Fibroblast of lung (primary cell): Measurements from ENCODE around the gene CERK. TPM values are rescaled to one million over a fixed set of nuclear protein-coding genes. Genes with fewer than 3 reads are reported as not detected.

Experiments used
- DNase-seq, 2 donors: peaks; one replicate each; pipeline versions ENCODE4 v3.0.0 to v3.0.0-alpha.2; 2010; ENCODE audit warnings: low read depth in 2 of 2
- H2AFZ ChIP-seq: 2 replicates; pipeline ENCODE4 v1.5.1; 2012; ENCODE audit warnings: low read length, control low read depth, inconsistent platforms
- H3K27ac ChIP-seq: 2 replicates; pipeline ENCODE4 v1.5.1; 2011; ENCODE audit warnings: low read length, control low read depth; ENCODE audit not compliant: insufficient read depth
- H3K27me3 ChIP-seq: 2 replicates; pipeline ENCODE4 v1.5.1; 2011; ENCODE audit warnings: mild to moderate bottlenecking, low read length; ENCODE audit not compliant: control insufficient read depth, insufficient read depth
- H3K36me3 ChIP-seq: 2 replicates; pipeline ENCODE4 v1.5.1; 2011; ENCODE audit warnings: low read length; ENCODE audit not compliant: control insufficient read depth, insufficient read depth
- H3K4me1 ChIP-seq: 2 replicates; pipeline ENCODE4 v1.5.1; 2011; ENCODE audit warnings: low read length; ENCODE audit not compliant: control insufficient read depth, insufficient read depth; ENCODE audit errors: extremely low read depth
- H3K4me2 ChIP-seq: 2 replicates; pipeline ENCODE4 v1.5.1; 2011; ENCODE audit warnings: low read length, control low read depth; ENCODE audit not compliant: insufficient read depth; ENCODE audit errors: extremely low read depth
- H3K4me3 ChIP-seq, 4 experiments: fragments of 200-600 bp in 1 of 4; sonication (generic) in 1 of 4; replicated peaks in 1 of 4; 2 replicates each; pipeline ENCODE4 v1.5.1; 2011 to 2016; ENCODE audit warnings: low read length in 4 of 4, low read depth in 3 of 4, mild to moderate bottlenecking in 3 of 4, control low read depth in 2 of 4, inconsistent platforms in 1 of 4, mixed read lengths in 1 of 4; ENCODE audit not compliant: insufficient read depth in 1 of 4; ENCODE audit errors: control extremely low read depth in 1 of 4
- H3K79me2 ChIP-seq: 2 replicates; pipeline ENCODE4 v1.5.1; 2012; ENCODE audit warnings: mild to moderate bottlenecking, low read length, inconsistent platforms; ENCODE audit not compliant: control insufficient read depth, insufficient read depth
- H3K9ac ChIP-seq: 2 replicates; pipeline ENCODE4 v1.5.1; 2011; ENCODE audit warnings: mild to moderate bottlenecking, low read length, control low read depth; ENCODE audit not compliant: insufficient read depth
- H3K9me3 ChIP-seq: 2 replicates; pipeline ENCODE4 v1.5.1; 2012; ENCODE audit warnings: low read depth, low read length; ENCODE audit not compliant: control insufficient read depth, insufficient read depth
- H4K20me1 ChIP-seq: 2 replicates; pipeline ENCODE4 v1.5.1; 2011; ENCODE audit warnings: low read length; ENCODE audit not compliant: control insufficient read depth, insufficient read depth; ENCODE audit errors: extremely low read depth
- CTCF ChIP-seq, 2 donors: IDR thresholded peaks in 1 of 2; conservative IDR thresholded peaks in 1 of 2; 1 replicate in 1 of 2; 2 replicates in 1 of 2; pipeline ENCODE4 v1.5.1; 2011 to 2012; ENCODE audit warnings: low read length in 2 of 2, control low read depth in 1 of 2, inconsistent platforms in 1 of 2, low read depth in 1 of 2, mild to moderate bottlenecking in 1 of 2
- EZH2 ChIP-seq: IDR thresholded peaks from 2 replicates; pipeline ENCODE4 v1.5.1; 2012; ENCODE audit warnings: low read length, control low read depth, mild to moderate bottlenecking; ENCODE audit errors: missing control alignments
- polyA plus RNA-seq, 2 donors: library from polyadenylated mRNA; depleted of rRNA in 1 of 2; stranded (reverse) in 1 of 2; unstranded in 1 of 2; fragments of >200 nt; gene quantifications; 2 replicates each; pipeline ENCODE4 v1.2.1, GENCODE V29; 2011 to 2012; ENCODE audit warnings: missing spikeins in 1 of 2
- total RNA-seq: library from RNA; depleted of rRNA; stranded (reverse); fragments of >200 nt; gene quantifications from 2 replicates; pipeline ENCODE4 v1.2.1, GENCODE V29; 2014

CERK gene
- total and polyA plus RNA-seq, 2 donors (not counting 1 experiment from before 2014, with no cell fraction given), result 19.5 to 24.9 TPM

DNA sequence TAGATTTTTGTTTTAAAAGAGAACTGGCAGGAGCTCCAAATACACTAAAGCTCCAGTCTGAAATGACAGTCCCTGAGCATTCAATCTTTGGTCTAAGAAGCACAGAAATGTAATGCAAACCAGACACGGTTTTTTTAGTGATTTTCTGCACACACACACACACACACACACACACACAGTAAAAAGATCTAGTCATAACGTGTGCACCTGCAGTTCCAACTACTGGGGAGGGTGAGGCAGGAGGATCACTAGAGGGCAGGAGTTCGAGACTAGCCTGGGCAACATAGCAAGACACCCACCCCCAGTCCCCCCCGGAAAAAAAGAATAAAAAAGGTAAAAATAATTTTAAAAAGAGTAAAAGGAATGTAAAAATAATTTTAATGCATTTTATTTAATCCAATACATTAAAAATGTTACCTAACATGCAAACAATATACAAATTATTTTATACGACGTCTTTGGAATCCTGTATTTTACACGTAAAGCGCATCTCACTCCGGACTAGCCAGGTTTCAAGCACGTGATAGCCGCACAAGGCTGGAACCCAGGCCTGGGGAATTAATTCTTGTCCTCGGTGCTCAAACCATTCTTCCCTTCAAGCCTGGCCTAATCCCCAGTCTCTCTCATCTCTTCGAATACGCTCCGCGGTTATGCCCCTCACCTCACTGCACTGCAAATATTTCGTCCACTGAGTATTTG, 23.6 kb upstream of the CERK start:
- peaks cover 6% of the 10 kb centered on the region for H3K4me1 ChIP-seq
- peaks cover 42% of the 10 kb centered on the region for H3K79me2 ChIP-seq
- peak overlapping the region; percentile 76 for H3K4me2 ChIP-seq
- no peak for DNase-seq
- no peaks in the 10 kb centered on the region for H4K20me1 ChIP-seq
- no peaks in the 10 kb centered on the region for H3K27me3 ChIP-seq
- H2AFZ ChIP-seq, result peak overlapping the region; percentile 44
- H3K27ac ChIP-seq, result peak overlapping the region; percentile 91
- H3K9me3 ChIP-seq, result no peaks in the 10 kb centered on the region
- H3K9ac ChIP-seq, result peak overlapping the region; percentile 84
- peaks cover 3% of the 10 kb centered on the region for H3K36me3 ChIP-seq
- peak overlapping the region; percentile 65 to 94 (median 90) for H3K4me3 ChIP-seq
- TF ChIP-seq CTCF (conservative IDR thresholded peaks at IDR 0.05 in 1 of 2, IDR thresholded peaks at IDR 0.05 in 1 of 2; ENCODE audit: low read depth in 1 of 2, low read length in 2 of 2), result no peak

- H3K79me2 ChIP-seq, result peaks cover 38% of the 10 kb centered on the region
- no peak overlapping the region for H3K9ac ChIP-seq
- H3K36me3 ChIP-seq, result peaks cover 3% of the 10 kb centered on the region
- H3K4me3 ChIP-seq, result peak overlapping the region in 2 of 4 experiments; percentile 92 to 94
- H3K27ac ChIP-seq, result no peak overlapping the region
- H3K4me1 ChIP-seq, result peaks cover 6% of the 10 kb centered on the region
- H3K27me3 ChIP-seq, result no peaks in the 10 kb centered on the region
- H3K4me2 ChIP-seq, result peak overlapping the region; percentile 76
- no peak overlapping the region for H2AFZ ChIP-seq
- no peaks in the 10 kb centered on the region for H4K20me1 ChIP-seq
- H3K9me3 ChIP-seq, result no peaks in the 10 kb centered on the region
- TF ChIP-seq CTCF (conservative IDR thresholded peaks at IDR 0.05 in 1 of 2, IDR thresholded peaks at IDR 0.05 in 1 of 2; ENCODE audit: low read depth in 1 of 2, low read length in 2 of 2) (no peak), EZH2 (no peak)
- DNase-seq, result no peak
Observed at GRCh38 chr22:46761017-46761416, 23.0 kb upstream of the CERK start.

DNA sequence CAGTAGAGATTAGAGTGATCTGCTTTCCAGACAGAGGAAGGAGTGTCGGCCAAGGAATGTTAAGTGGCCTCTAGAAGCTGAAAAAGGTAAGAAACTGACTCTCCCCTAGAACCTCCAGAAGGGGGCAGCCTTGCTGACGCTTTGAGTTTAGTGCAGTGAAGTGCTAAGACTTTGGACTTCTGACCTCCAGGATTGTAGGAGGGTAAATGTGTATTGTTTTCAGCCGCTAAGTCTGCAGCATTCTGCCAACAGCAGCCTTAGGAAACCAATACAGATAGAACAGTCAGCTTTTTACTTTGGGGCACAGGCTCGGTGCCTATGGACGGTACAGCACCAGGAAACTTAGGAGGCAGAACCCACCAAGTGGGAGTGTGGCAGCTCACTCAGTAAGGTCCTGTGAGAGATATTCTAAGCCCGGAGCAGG, 20.8 kb upstream of the CERK start:
- Histone ChIP-seq H3K27ac (no peak overlapping the region), H3K27me3 (no peaks in the 10 kb centered on the region), H3K36me3 (peaks cover 3% of the 10 kb centered on the region), H3K4me2 (no peak overlapping the region), H4K20me1 (no peaks in the 10 kb centered on the region), H2AFZ (no peak overlapping the region), H3K9ac (no peak overlapping the region), H3K4me1 (peaks cover 10% of the 10 kb centered on the region), H3K9me3 (no peaks in the 10 kb centered on the region), H3K79me2 (peaks cover 24% of the 10 kb centered on the region), H3K4me3 (no peak overlapping the region)
- TF ChIP-seq EZH2 (no peak), CTCF (conservative IDR thresholded peaks at IDR 0.05 in 1 of 2, IDR thresholded peaks at IDR 0.05 in 1 of 2; ENCODE audit: low read depth in 1 of 2, low read length in 2 of 2) (peak; percentile 74 to 80)
- peak; percentile 58 to 62 for DNase-seq
